Stimulated activated CD8-positive, alpha-beta memory T cell treated with anti-CD3 and anti-CD28 coated beads, Interleukin-12 subunit alpha, Interleukin-12 subunit beta, amount 100 ng/mL, for 1 hour (primary cell): ENCODE data around the gene TDRD10.
"Not testable (repeated sequence)": the region's sequence is repeated elsewhere in the genome, so short reads cannot be mapped to it uniquely, and the experiment has no call there.

Experiments used
- DNase-seq: peaks from one replicate; pipeline ENCODE4 v3.0.0-alpha.2; 2020; ENCODE audit warnings: low read depth

TDRD10 gene

DNA sequence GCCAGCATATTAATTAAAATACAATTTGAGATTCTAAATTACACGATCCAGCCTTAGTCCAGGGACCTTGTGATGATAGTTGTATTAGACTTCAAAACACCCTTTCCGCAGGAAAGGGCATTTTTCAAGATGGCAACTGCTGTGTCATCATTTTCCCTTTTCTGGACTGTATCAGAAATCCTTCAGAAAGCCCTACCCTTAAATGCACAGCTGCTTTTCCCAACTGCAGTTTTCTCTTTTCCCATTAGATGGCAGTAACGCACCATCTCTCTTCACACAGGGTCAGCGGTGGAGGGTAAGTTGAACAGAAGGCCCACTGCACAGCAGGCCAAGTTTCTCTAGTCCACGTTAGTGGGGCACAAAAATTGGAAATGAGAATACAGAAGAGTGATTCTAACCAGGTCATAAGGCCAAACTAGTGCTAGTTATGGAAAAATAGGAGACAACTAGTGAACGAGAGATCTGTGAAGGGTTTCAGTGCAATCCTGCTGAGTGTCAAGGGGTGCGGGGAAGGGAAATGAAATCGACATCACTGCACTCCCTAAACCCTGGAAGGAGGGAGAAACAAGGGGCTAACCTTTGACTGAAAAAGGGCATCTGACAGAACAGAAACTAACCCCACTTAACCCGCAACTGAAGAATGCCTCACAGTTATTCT lies 22.1 kb upstream of the TDRD10 start:
- peak; percentile 34 for DNase-seq

GRCh38 chr1:154481053-154481452 lies 21.0 kb upstream of the TDRD10 start:
- DNase-seq, result no peak

GRCh38 chr1:154483941-154484803 lies 17.8 kb upstream of the TDRD10 start:
- DNase-seq, result no peak

- DNase-seq, result no peak
These were observed 16.9 kb upstream of the TDRD10 start for GRCh38 chr1:154485106-154485505.

- DNase-seq, result no peak
These were observed 16.0 kb upstream of the TDRD10 start for GRCh38 chr1:154485910-154486496.

DNA sequence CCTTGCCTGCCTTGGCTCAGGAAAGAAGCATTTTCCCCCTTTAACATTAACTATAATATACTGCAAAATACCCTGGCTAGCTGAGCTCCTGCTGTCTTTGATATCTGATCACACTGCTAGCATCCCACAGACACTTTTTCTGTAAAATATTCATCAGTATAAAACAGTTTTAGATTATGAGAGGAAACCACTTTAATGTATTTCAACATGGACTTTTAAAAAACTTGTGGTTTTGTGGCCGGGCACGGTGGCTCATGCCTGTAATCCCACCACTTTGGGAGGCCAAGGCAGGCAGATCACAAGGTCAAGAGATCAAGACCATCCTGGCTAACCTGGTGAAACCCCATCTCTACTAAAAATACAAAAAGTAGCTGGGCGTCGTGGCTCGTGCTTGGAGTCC lies 15.3 kb upstream of the TDRD10 start:
- not testable (repeated sequence) for DNase-seq

- no peak for DNase-seq
These were observed 13.1 kb upstream of the TDRD10 start for GRCh38 chr1:154488922-154489321.

- no peak for DNase-seq
These were observed 12.2 kb upstream of the TDRD10 start for GRCh38 chr1:154489695-154490274.

GRCh38 chr1:154490317-154490716 lies 11.7 kb upstream of the TDRD10 start:
- DNase-seq, result no peak

- DNase-seq, result no peak
These were observed 9.9 kb upstream of the TDRD10 start for GRCh38 chr1:154492115-154492514.

DNA sequence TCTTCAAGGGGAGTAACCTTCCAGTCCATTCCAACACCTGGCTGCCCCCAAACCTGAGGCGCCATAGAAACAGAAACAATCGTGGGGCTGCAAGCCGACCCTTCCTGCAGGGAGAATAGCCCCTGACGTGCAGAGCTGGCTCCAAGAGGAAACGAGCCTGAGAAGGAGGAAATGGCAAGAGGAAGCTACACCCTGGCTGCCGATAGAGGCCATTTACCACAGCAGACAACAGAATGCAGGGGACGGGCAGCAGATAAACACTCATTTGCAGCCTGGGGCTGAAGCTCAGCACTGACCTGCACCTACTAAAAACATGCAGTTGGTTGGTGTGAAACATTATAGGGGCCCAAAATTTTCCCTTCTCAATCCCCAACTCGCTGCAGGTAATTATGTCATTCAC lies 8.7 kb upstream of the TDRD10 start:
- DNase-seq, result no peak

GRCh38 chr1:154495496-154496273 lies 6.3 kb upstream of the TDRD10 start:
- DNase-seq, result no peak

DNA sequence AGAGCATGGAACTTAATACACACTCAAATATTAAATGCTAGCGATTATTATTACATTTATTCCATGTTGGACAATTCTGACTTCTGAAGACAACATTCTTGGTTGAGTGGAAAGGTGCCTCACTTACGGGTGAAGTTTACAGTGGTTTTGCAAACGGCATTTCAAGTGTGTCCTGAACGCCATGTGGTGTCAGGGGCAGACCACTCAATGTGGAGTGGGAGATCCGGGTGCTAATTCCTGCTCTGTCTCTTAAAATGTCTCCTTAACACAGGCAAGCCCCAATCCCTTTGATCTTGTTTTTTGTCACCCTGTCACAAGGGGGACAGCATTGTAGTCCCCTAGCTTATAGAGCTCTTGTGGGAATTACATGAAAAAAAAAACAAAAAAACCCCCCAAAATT lies 5.6 kb upstream of the TDRD10 start:
- DNase-seq, result no peak

DNA sequence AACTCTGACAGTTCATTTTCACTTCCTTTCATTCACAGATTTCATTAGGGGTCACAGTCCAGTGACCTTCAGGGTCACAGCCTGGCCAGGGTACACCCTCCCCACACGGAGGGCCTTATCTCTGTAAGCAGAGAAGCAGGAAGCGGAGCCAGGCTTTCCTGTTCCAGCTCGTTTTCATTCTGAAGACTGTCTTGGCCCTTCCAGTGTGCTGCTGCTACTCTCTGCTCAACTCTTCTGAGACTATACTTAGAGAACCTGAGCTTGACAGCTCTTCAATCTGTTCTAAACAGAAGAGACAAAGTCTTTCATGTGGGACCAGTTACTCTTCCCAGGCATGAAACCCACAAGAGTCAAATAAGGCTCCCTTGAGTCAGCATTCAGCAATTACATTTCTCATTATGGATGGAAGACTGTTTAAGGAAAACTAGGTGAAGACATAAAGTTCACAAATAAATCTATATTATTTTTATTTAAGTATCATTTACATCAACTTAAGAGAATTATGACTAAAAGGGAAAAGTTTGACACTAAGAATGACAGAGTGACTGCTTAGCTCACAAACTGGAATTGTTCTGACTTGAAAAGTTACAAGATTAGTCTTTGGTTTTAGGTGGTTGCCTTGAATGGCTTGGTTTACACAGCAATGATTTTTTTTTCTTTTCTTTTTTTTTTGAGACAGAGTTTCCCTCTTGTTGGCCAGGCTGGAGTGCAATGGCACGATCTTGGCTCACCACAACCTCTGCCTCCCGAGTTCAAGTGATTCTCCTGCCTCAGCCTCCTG lies 4.8 kb upstream of the TDRD10 start:
- no peak for DNase-seq

GRCh38 chr1:154499446-154499845 lies 2.6 kb upstream of the TDRD10 start:
- no peak for DNase-seq

- DNase-seq, result no peak
These were observed 1.5 kb upstream of the TDRD10 start for GRCh38 chr1:154500533-154500932.

DNA sequence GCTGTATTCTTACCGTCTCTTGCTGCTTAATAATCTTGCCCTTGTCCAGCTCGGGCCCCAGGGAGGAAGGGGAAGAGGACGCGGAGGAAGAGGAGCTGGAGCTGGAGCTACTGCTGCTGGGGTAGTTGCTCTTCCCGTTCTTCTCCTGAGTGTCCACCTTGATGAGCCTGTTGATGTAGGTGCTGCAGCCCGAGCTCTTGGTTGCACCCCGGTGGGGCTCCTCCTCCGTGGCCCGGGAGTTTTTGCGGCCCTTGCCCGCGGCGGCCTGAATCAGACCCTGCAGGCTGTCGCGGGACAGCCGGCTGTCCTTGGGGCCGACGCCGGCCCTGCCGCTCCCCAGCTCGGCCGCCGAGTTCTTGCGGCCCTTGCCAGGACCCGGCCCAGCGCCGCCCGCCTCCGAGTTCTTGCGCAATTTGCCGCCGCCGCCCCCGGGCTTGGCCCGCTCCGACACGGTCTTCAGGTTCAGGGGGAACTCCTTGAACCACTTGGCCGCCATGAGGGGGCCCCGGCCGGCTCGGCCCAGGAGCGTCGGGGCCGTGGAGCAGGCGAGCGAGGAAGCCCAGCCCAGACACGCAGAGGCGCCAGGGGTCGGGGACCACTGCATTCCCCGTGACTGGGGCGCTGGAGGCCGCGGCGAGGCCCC lies 475 bp upstream of the TDRD10 start:
- DNase-seq, result no peak

- no peak for DNase-seq
These were observed 711 bp downstream of the TDRD10 start for GRCh38 chr1:154502744-154503115.

DNA sequence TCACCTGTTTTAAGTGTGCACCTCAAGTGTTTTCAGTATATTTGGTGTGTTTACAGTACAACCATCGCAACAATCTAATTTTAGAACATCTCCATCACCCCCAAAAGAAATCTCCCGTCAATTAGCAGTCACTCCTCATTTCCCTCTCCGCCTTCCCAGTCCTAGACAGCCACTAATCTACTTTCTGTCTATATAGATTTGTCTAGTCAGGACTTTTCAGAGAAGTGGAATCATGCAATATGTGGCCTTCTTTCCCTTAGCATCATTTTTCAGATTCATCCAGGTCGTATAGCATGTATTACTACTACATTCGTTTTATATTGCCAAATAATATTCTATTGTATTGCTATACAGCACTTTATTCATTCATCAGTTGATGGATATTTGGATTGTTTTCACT lies 1.9 kb downstream of the TDRD10 start:
- DNase-seq, result no peak

DNA sequence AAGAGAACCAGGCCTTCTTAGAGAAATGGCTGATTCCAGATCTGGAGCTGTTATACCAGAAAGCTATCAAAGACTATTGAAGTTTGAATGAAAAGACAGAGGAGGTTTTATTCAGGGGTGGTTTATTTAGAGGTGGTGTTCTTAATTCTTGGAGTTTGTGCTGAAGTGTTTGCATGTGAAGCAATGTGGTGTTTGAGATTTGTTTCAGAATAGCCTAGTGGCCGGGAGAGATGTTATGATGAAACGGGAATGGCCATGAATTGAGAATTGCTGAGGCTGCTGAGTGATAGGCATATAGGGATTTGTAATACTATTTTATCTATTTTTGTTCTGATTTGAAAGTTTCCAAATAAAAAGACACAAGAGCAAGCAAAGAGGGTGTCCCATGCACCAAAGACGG lies 10.7 kb downstream of the TDRD10 start:
- DNase-seq, result no peak

DNA sequence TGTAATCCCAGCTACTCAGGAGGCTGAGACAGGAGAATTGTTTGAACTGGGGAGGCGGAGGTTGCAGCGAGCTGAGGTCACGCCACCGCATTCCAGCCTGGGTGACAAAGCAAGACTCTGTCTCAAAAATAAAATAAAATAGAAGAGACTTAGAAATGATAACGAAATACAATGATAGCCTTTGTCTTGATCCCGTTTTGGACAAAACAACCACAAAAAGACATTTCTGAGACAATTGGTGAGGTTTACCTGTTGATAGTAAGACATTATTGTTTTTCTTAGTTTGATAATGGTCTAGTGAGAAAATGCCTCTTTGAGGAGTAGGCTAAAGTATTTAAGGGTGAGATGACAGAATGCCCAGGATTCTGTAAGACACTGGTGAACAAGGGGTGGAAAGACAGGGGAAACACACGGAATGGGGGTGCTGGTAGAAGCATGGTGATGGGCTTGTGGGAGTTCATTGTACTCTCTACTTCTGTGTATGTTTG lies 12.1 kb downstream of the TDRD10 start:
- DNase-seq, result no peak
